ENCODE measurements around the gene ARL3.
"Not testable (repeated sequence)": the region's sequence is repeated elsewhere in the genome, so short reads cannot be mapped to it uniquely, and the experiment has no call there.

The ARL3 gene

DNA sequence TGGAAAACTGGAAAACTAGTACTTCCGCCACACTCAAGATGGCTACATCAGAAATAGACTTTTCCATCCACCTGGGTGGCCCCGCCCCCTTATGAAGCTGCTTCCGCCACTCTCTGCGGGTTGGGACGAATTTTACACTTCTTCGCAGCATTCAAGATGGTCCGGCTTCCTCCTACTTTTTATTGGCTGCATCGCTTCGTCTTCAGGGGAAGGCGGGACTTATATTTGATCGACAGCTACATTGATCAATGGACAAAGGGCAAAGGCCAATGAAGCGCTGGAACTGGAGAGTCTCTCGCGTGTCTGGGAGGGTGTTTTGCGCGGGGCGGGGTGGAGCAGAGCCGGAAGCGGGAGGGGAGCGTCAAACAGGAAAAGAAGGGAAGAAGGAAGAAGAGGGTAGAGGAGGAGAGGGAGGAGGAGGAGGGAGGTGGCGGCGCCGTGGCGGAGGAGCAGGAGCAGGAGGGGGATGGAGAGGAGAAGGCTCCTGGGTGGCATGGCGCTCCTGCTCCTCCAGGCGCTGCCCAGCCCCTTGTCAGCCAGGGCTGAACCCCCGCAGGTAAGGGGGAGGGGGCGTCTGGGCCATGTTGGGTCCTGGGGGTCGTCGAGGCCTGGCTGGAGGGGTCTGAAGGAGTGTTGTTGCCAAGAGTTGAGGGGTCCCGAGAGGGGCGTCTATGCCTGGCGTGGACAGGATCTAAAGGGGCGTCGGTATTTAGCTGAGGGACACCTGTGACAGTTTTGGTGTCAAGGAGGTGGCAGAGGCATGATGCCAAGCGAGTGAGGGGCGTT, 29.6 kb upstream of the ARL3 start, which contains the start of gene WBP1L:
Gene WBP1L, plus strand, starts transcription at position 361 of the 786 bp plus-strand sequence. Its CDS starts 106 bp downstream, at position 467.
- Histone ChIP-seq H3K27me3 (ENCODE audit: control insufficient read depth, insufficient read depth, low read length) (no peaks in the 10 kb centered on the region), H2AFZ (peak within 1 kb of the TSS; percentile 78), H3K4me2 (ENCODE audit: low read length) (peak within 1 kb of the TSS; percentile 77), H3K36me3 (ENCODE audit: control insufficient read depth, insufficient read depth, low read length) (no peaks in the 10 kb centered on the region), H3K4me3 (ENCODE audit: low read depth, low read length) (peak within 1 kb of the TSS; percentile 99), H3K9me3 (ENCODE audit: control insufficient read depth, low read length) (no peaks in the 10 kb centered on the region), H3K4me1 (peaks cover 10% of the 10 kb centered on the region), H3K27ac (peak within 1 kb of the TSS; percentile 86), H3K79me2 (peaks cover 36% of the 10 kb centered on the region), H3K9ac (peak within 1 kb of the TSS; percentile 81)
- TF ChIP-seq, protein P1, sequence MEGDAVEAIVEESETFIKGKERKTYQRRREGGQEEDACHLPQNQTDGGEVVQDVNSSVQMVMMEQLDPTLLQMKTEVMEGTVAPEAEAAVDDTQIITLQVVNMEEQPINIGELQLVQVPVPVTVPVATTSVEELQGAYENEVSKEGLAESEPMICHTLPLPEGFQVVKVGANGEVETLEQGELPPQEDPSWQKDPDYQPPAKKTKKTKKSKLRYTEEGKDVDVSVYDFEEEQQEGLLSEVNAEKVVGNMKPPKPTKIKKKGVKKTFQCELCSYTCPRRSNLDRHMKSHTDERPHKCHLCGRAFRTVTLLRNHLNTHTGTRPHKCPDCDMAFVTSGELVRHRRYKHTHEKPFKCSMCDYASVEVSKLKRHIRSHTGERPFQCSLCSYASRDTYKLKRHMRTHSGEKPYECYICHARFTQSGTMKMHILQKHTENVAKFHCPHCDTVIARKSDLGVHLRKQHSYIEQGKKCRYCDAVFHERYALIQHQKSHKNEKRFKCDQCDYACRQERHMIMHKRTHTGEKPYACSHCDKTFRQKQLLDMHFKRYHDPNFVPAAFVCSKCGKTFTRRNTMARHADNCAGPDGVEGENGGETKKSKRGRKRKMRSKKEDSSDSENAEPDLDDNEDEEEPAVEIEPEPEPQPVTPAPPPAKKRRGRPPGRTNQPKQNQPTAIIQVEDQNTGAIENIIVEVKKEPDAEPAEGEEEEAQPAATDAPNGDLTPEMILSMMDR (IDR thresholded peaks at IDR 0.05), result peak; percentile 17

DNA sequence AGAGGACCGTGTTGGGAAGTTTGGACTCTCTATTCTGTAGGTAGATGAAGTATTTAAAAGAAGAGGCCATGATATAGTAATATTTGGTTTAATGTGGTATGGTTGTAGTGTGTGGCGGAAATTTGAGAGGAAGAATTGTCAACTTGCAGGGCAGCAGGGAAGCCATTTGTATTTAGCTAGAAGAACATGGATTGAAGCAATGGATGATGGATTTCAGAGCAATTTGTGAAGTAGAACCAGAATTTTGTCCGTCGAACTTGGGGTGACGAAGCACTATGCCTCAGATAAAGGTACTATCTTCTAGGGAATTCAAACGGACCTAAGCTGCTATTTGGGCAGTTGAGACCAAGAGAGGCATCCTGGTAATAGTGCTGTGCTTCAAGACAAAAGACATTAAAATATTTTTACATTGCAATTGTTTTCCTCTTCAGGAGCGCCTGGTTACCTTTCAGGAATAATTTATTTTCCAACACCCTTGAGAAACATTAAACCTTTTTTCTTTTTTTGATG, 28.9 kb upstream of the ARL3 start:
- Histone ChIP-seq H3K4me3 (ENCODE audit: low read depth, low read length) (peak overlapping the region; percentile 99), H3K4me1 (peaks cover 10% of the 10 kb centered on the region), H3K9ac (no peak overlapping the region), H3K9me3 (ENCODE audit: control insufficient read depth, low read length) (no peaks in the 10 kb centered on the region), H2AFZ (peak overlapping the region; percentile 78), H3K27ac (no peak overlapping the region), H3K36me3 (ENCODE audit: control insufficient read depth, insufficient read depth, low read length) (no peaks in the 10 kb centered on the region), H3K4me2 (ENCODE audit: low read length) (peak overlapping the region; percentile 48), H3K79me2 (peaks cover 33% of the 10 kb centered on the region), H3K27me3 (ENCODE audit: control insufficient read depth, insufficient read depth, low read length) (no peaks in the 10 kb centered on the region)
- TF ChIP-seq, protein P1 (IDR thresholded peaks at IDR 0.05), result no peak

GRCh38 chr10:102742313-102742712, 28.1 kb upstream of the ARL3 start:
- peaks cover 27% of the 10 kb centered on the region for H3K79me2 ChIP-seq
- not testable (repeated sequence) for H3K4me3 ChIP-seq (ENCODE audit: low read depth, low read length); H3K4me1 ChIP-seq; H3K27ac ChIP-seq; H3K36me3 ChIP-seq (ENCODE audit: control insufficient read depth, insufficient read depth, low read length); H3K9me3 ChIP-seq (ENCODE audit: control insufficient read depth, low read length); H3K9ac ChIP-seq; H3K4me2 ChIP-seq (ENCODE audit: low read length); H2AFZ ChIP-seq; H3K27me3 ChIP-seq (ENCODE audit: control insufficient read depth, insufficient read depth, low read length)

DNA sequence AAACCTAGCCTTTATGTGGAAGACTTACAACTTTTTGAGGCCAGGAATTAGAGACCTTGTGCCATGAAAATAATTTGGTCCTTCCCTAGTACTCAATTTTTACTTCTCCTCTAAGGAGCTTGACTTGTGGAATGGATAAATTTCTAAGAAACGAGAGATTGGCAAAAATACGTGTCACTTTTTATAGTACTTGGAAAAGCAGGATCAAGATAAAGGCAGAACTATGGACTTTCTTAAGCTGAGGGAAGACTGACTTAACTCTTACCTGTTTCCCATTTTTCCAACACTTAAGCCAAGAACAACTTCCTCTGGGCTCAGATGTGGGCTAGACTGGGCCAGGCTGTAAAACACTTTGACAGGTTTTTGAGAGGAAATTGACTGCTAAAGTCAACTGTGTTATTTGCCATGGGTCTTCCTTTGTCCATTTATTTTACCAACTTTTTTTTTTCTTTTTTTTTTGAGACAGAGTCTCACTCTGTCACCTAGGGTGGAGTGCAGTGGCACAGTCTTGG, 27.6 kb upstream of the ARL3 start:
- no peaks in the 10 kb centered on the region for H3K9me3 ChIP-seq (ENCODE audit: control insufficient read depth, low read length)
- no peak overlapping the region for H2AFZ ChIP-seq
- H3K27ac ChIP-seq, result no peak overlapping the region
- H3K4me1 ChIP-seq, result peaks cover 10% of the 10 kb centered on the region
- no peaks in the 10 kb centered on the region for H3K36me3 ChIP-seq (ENCODE audit: control insufficient read depth, insufficient read depth, low read length)
- H3K4me3 ChIP-seq (ENCODE audit: low read depth, low read length), result no peak overlapping the region
- TF ChIP-seq, protein P1 (IDR thresholded peaks at IDR 0.05), result no peak
- H3K79me2 ChIP-seq, result peaks cover 24% of the 10 kb centered on the region
- H3K9ac ChIP-seq, result no peak overlapping the region
- H3K4me2 ChIP-seq (ENCODE audit: low read length), result no peak overlapping the region
- no peaks in the 10 kb centered on the region for H3K27me3 ChIP-seq (ENCODE audit: control insufficient read depth, insufficient read depth, low read length)

DNA sequence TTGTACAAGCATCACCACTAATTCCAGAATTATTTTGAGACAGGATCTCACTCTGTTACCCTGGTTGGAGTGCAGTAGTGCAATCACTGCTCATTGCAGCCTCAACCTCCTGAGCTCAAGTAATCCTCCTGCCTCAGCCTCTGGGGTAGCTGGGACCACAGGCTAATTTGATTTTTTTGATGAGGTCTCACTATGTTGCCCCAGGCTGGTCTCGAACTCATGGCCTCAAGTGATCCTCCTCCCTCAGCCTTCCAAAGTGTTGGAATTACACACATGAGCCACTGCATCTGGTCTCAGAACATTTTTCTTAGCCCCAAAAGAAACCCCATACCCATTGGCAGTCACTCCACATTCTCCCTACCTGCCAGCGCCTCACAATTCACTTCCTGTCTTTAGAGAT, 26.0 kb upstream of the ARL3 start:
- H3K4me1 ChIP-seq, result peaks cover 6% of the 10 kb centered on the region
- H3K36me3 ChIP-seq (ENCODE audit: control insufficient read depth, insufficient read depth, low read length), result no peaks in the 10 kb centered on the region
- H3K9ac ChIP-seq, result no peak overlapping the region
- no peak overlapping the region for H3K4me3 ChIP-seq (ENCODE audit: low read depth, low read length)
- H3K4me2 ChIP-seq (ENCODE audit: low read length), result no peak overlapping the region
- no peak overlapping the region for H3K27ac ChIP-seq
- peaks cover 12% of the 10 kb centered on the region for H3K79me2 ChIP-seq
- TF ChIP-seq, protein P1 (IDR thresholded peaks at IDR 0.05), result no peak
- no peak overlapping the region for H2AFZ ChIP-seq
- H3K9me3 ChIP-seq (ENCODE audit: control insufficient read depth, low read length), result no peaks in the 10 kb centered on the region
- H3K27me3 ChIP-seq (ENCODE audit: control insufficient read depth, insufficient read depth, low read length), result no peaks in the 10 kb centered on the region
